K562 (cell line): ENCODE measurements around the gene AHNAK. TPM values are rescaled to one million over a fixed set of nuclear protein-coding genes. Genes with fewer than 3 reads are reported as not detected.

ENCODE experiments used
- ATF7 ChIP-seq: fragments of 450-650 bp; IDR thresholded peaks from 2 replicates; pipeline ENCODE4 v1.7.1; 2014; ENCODE audit warnings: mild to moderate bottlenecking, moderate library complexity
- GATAD2B ChIP-seq: fragments of 450-650 bp; IDR thresholded peaks from 2 replicates; pipeline ENCODE4 v1.6.1; 2017; ENCODE audit warnings: mild to moderate bottlenecking, borderline replicate concordance
- HCFC1 ChIP-seq: IDR thresholded peaks from 2 replicates; pipeline ENCODE4 v1.6.1; 2012; ENCODE audit warnings: low read depth, low read length, improper control_type of control experiment
- MCM3 ChIP-seq: fragments of 450-650 bp; IDR thresholded peaks from 2 replicates; pipeline ENCODE4 v1.6.1; 2016
- MTF1 ChIP-seq: fragments of 250-450 bp; sonication (Bioruptor Pico); IDR thresholded peaks from 2 replicates; pipeline ENCODE4 v1.9.0; 2021; ENCODE audit warnings: moderate library complexity, mild to moderate bottlenecking, inconsistent platforms, borderline replicate concordance
- NCOR1 ChIP-seq: fragments of 450-650 bp; IDR thresholded peaks from 2 replicates; pipeline ENCODE4 v1.6.1; 2016; ENCODE audit warnings: mild to moderate bottlenecking, moderate library complexity
- PHTF2 ChIP-seq: fragments of 250-450 bp; sonication (Bioruptor Pico); IDR thresholded peaks from 2 replicates; pipeline ENCODE4 v1.5.0; 2021; ENCODE audit warnings: mild to moderate bottlenecking
- RB1 ChIP-seq: fragments of 450-650 bp; IDR thresholded peaks from 2 replicates; pipeline ENCODE4 v1.6.1; 2017; ENCODE audit warnings: low read depth, mild to moderate bottlenecking
- SMARCC2 ChIP-seq: fragments of 450-650 bp; IDR thresholded peaks from 2 replicates; pipeline ENCODE4 v1.6.1; 2017; ENCODE audit warnings: antibody characterized with exemption, moderate library complexity, mild to moderate bottlenecking, low read depth
- SNAPC5 ChIP-seq: fragments of 250-450 bp; sonication (Bioruptor Pico); IDR thresholded peaks from 2 replicates; pipeline ENCODE4 v1.8.0; 2021; ENCODE audit warnings: moderate library complexity, mild to moderate bottlenecking, inconsistent platforms
- STAT6 ChIP-seq: sonication (generic); formaldehyde crosslinking; IDR thresholded peaks from 2 replicates; pipeline ENCODE4 v1.8.1; 2023; ENCODE audit warnings: mild to moderate bottlenecking, missing genetic modification reagents
- THAP7 ChIP-seq: fragments of 250-450 bp; sonication (Bioruptor Pico); IDR thresholded peaks from 2 replicates; pipeline ENCODE4 v1.5.0; 2021
- TRIM24 ChIP-seq, 2 experiments: fragments of 450-650 bp; IDR thresholded peaks; 2 replicates each; pipeline ENCODE4 v1.6.1; 2016
- YY1 ChIP-seq, 3 experiments: IDR thresholded peaks; 2 replicates each; pipeline ENCODE4 v1.6.1; 2011; ENCODE audit warnings: low read length in 2 of 3, mild to moderate bottlenecking in 2 of 3, moderate library complexity in 2 of 3, borderline replicate concordance in 1 of 3, control low read depth in 1 of 3, low read depth in 1 of 3; ENCODE audit not compliant: insufficient read depth in 3 of 3, insufficient replicate concordance in 2 of 3, control insufficient read depth in 1 of 3, insufficient read length in 1 of 3; ENCODE audit errors: extremely low read depth in 1 of 3
- ZNF609 ChIP-seq: sonication (generic); formaldehyde crosslinking; IDR thresholded peaks from 2 replicates; pipeline ENCODE4 v1.8.1; 2023; ENCODE audit warnings: missing genetic modification reagents, mild to moderate bottlenecking, borderline replicate concordance
- polyA plus RNA-seq, 8 experiments: library from polyadenylated mRNA; depleted of rRNA in 4 of 8; stranded (reverse) in 5 of 8; unstranded in 3 of 8; fragments of >200 nt; fragmentation: Nextera tagmentation in 2 of 8; fragmentation: Illumina TruSeq in 1 of 8; extraction: Ambion mirVana in 2 of 8; extraction: Trizol in 1 of 8; gene quantifications; 2 replicates each; pipeline versions ENCODE4 v1.2.1 to v1.2.3, GENCODE V29; 2011 to 2014; ENCODE audit warnings: inconsistent platforms in 1 of 8, missing spikeins in 1 of 8
- total RNA-seq, 7 experiments: library from RNA; depleted of rRNA in 6 of 7; stranded (reverse); fragments of >200 nt in 6 of 7; fragmentation: Illumina TruSeq in 2 of 7; extraction: Trizol in 2 of 7; gene quantifications; 2 replicates each; pipeline versions ENCODE4 v1.2.1 to v1.2.3, GENCODE V29; 2011 to 2021; ENCODE audit warnings: low replicate concordance in 1 of 7
- TF ChIP-seq, protein P1 (sequence below), 2 experiments: fragments of 450-650 bp in 1 of 2; sonication (generic) in 1 of 2; formaldehyde crosslinking; conservative IDR thresholded peaks; 2 replicates each; pipeline versions ENCODE4 v1.4.0 to v1.8.1; 2020 to 2022; ENCODE audit warnings: mild to moderate bottlenecking in 1 of 2, missing genetic modification reagents in 1 of 2
- TF ChIP-seq, protein P2 (sequence below): IDR thresholded peaks from 2 replicates; pipeline ENCODE4 v1.6.1; 2011; ENCODE audit not compliant: insufficient read length; ENCODE audit errors: extremely low read depth

Gene AHNAK
- total and polyA plus RNA-seq, 9 of the 15 experiments (the other 6 are each of a cell fraction or from before 2014, with no cell fraction given): 1.5 to 89.7 (median 45.0) TPM

DNA sequence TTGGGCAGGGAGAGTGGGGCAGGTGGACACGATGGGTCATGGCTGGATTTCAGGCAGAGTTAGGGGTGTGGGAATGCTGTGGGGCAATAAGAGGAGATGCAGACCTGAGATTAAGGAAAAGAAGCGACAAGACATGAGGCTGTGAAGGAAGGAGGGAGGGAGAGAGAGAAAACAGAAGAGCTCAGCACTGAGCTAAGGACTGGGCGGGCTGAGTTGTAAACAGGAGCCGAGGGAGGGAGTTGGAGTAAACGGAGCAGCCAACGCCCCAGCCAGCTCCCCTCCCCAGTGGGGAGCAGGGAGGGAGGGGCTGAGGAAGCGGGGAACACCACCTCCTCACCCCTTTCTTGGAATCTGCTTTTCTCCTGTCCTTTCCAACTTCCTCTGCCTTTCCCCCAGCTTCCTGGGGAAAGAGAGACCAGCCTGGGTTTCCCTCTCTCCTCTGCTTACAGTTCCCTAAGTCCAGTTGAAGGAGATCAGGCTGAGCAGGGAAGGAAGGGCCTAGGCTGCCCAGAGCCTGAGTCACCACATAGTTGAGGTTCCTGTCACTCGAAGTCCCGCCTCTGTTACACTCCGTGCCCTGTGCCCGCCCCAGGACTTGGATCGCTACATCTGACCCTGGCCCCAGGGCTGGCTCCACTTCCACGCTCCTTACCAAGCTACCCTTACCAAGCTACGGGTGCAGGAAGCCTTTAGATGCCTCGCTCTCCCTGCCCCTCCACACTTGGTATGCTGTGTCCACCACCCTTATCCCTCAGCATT, 6.7 kb upstream of the AHNAK start (continued):
- TF ChIP-seq ZNF609 (CRISPR knock-in tag): no peak
- TF ChIP-seq, protein P1, sequence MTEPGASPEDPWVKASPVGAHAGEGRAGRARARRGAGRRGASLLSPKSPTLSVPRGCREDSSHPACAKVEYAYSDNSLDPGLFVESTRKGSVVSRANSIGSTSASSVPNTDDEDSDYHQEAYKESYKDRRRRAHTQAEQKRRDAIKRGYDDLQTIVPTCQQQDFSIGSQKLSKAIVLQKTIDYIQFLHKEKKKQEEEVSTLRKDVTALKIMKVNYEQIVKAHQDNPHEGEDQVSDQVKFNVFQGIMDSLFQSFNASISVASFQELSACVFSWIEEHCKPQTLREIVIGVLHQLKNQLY (CRISPR knock-in tag; conservative IDR thresholded peaks at IDR 0.05): no peak
- no peak for TF ChIP-seq THAP7
- TF ChIP-seq TRIM24 (IDR thresholded peaks at IDR 0.05): peak; percentile 44 to 59; a peak in 3 of 4 replicates
- peak; percentile 47; the same call in 1 of the 2 replicates for TF ChIP-seq NCOR1
- no peak for TF ChIP-seq PHTF2 (CRISPR knock-in tag)
- TF ChIP-seq RB1: peak; percentile 49; the same call in 1 of the 2 replicates
- no peak for TF ChIP-seq MCM3
- TF ChIP-seq, protein P2, sequence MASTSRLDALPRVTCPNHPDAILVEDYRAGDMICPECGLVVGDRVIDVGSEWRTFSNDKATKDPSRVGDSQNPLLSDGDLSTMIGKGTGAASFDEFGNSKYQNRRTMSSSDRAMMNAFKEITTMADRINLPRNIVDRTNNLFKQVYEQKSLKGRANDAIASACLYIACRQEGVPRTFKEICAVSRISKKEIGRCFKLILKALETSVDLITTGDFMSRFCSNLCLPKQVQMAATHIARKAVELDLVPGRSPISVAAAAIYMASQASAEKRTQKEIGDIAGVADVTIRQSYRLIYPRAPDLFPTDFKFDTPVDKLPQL: no peak
- TF ChIP-seq GATAD2B: peak; percentile 66; the same call in 1 of the 2 replicates
- peak in 1 of 3 experiments; percentile 41 for TF ChIP-seq YY1 (IDR thresholded peaks at IDR 0.05; ENCODE audit: borderline replicate concordance in 1 of 3, control insufficient read depth in 1 of 3, extremely low read depth in 1 of 3, insufficient read depth in 3 of 3, insufficient read length in 1 of 3, insufficient replicate concordance in 2 of 3, low read depth in 1 of 3, low read length in 2 of 3)
- no peak for TF ChIP-seq SNAPC5
- peak; percentile 33; the same call in 1 of the 2 replicates for TF ChIP-seq SMARCC2
- no peak for TF ChIP-seq MTF1 (CRISPR knock-in tag)
- no peak for TF ChIP-seq STAT6
- TF ChIP-seq HCFC1: peak; percentile 40; the same call in 1 of the 2 replicates
- peak; percentile 71; the same call in 1 of the 2 replicates for TF ChIP-seq ATF7
